OCI-LY3 (cell line): Measurements from ENCODE around the gene PLPPR1.

Source experiments
- H2AFZ ChIP-seq: fragments of 200-600, 300-600 bp; shearing (Covaris generic); 2 replicates; pipeline ENCODE4 v1.6.0; 2014; ENCODE audit warnings: antibody characterized with exemption, low read depth, low read length
- H3K27ac ChIP-seq: fragments of 200-600, 300-600 bp; sonication (generic); 2 replicates; pipeline ENCODE4 v1.5.1; 2014; ENCODE audit warnings: mild to moderate bottlenecking, low read length, moderate library complexity, mixed read lengths
- H3K27me3 ChIP-seq: fragments of 200-600, 300-600 bp; sonication (generic); 2 replicates; pipeline ENCODE4 v1.6.1; 2014; ENCODE audit warnings: low read depth, low read length, mixed read lengths
- H3K36me3 ChIP-seq: fragments of 200-600, 300-600 bp; sonication (generic); replicated peaks from 2 replicates; pipeline ENCODE3; 2014; ENCODE audit warnings: low read depth, low read length, mixed read lengths
- H3K4me1 ChIP-seq: fragments of 300-600, 200-600 bp; sonication (generic); 2 replicates; pipeline ENCODE4 v1.6.1; 2014; ENCODE audit warnings: low read length, mixed read lengths
- H3K4me2 ChIP-seq: fragments of 200-600, 300-600 bp; sonication (generic); 2 replicates; pipeline ENCODE4 v1.6.1; 2014; ENCODE audit warnings: low read length, mixed read lengths
- H3K4me3 ChIP-seq: fragments of 300-600, 200-600 bp; sonication (generic); 2 replicates; pipeline ENCODE4 v1.5.1; 2014; ENCODE audit warnings: antibody characterized with exemption, mild to moderate bottlenecking, low read length, moderate library complexity
- H3K79me2 ChIP-seq: fragments of 300-600, 200-600 bp; shearing (Covaris generic); 2 replicates; pipeline ENCODE4 v1.6.1; 2014; ENCODE audit warnings: mild to moderate bottlenecking, low read length, mixed read lengths
- H3K9ac ChIP-seq: fragments of 300-600, 200-600 bp; shearing (Covaris generic); 2 replicates; pipeline ENCODE4 v1.6.0; 2014; ENCODE audit warnings: mild to moderate bottlenecking, low read length, moderate library complexity
- H3K9me3 ChIP-seq: fragments of 200-600, 300-600 bp; shearing (Covaris generic); 2 replicates; pipeline ENCODE4 v1.6.1; 2014; ENCODE audit warnings: low read length, mixed read lengths; ENCODE audit not compliant: insufficient read depth
- H4K20me1 ChIP-seq: fragments of 200-600, 300-600 bp; sonication (generic); 2 replicates; pipeline ENCODE4 v1.6.1; 2016; ENCODE audit warnings: low read length, mixed read lengths; ENCODE audit not compliant: insufficient read depth
- CTCF ChIP-seq: fragments of 200-600, 300-600 bp; sonication (generic); IDR thresholded peaks from 2 replicates; pipeline ENCODE4 v1.5.1; 2014; ENCODE audit warnings: antibody characterized with exemption, low read length, low read depth
- EZH2phosphoT487 ChIP-seq: fragments of 200-600 bp; shearing (Covaris generic); IDR thresholded peaks from 2 replicates; pipeline ENCODE4 v1.6.1; 2018; ENCODE audit warnings: antibody characterized with exemption, mixed run types, low read depth

Gene PLPPR1

GRCh38 chr9:101354143-101354764, 325.7 kb downstream of the PLPPR1 start:
- Histone ChIP-seq H3K9me3 (no peaks in the 10 kb centered on the region), H3K79me2 (no peaks in the 10 kb centered on the region), H3K4me3 (no peak overlapping the region), H3K27ac (no peak overlapping the region), H3K36me3 (no peaks in the 10 kb centered on the region), H4K20me1 (no peaks in the 10 kb centered on the region), H3K9ac (no peak overlapping the region), H3K4me2 (no peak overlapping the region), H3K27me3 (no peaks in the 10 kb centered on the region), H3K4me1 (no peaks in the 10 kb centered on the region), H2AFZ (no peak overlapping the region)
- TF ChIP-seq EZH2phosphoT487: no peak
- TF ChIP-seq CTCF: no peak

- Histone ChIP-seq H3K4me2 (no peak overlapping the region), H3K27ac (no peak overlapping the region), H2AFZ (no peak overlapping the region), H3K79me2 (no peaks in the 10 kb centered on the region), H3K36me3 (no peaks in the 10 kb centered on the region), H3K9me3 (no peaks in the 10 kb centered on the region), H4K20me1 (no peaks in the 10 kb centered on the region), H3K9ac (no peak overlapping the region), H3K4me3 (no peak overlapping the region), H3K27me3 (no peaks in the 10 kb centered on the region), H3K4me1 (no peaks in the 10 kb centered on the region)
- TF ChIP-seq CTCF (no peak), EZH2phosphoT487 (no peak)
Measured at GRCh38 chr9:101354765-101355708, 326.5 kb downstream of the PLPPR1 start.

GRCh38 chr9:101356619-101357018, 328.1 kb downstream of the PLPPR1 start:
- H3K4me1 ChIP-seq: no peaks in the 10 kb centered on the region
- no peaks in the 10 kb centered on the region for H3K79me2 ChIP-seq
- H3K4me2 ChIP-seq: no peak overlapping the region
- no peaks in the 10 kb centered on the region for H3K27me3 ChIP-seq
- no peaks in the 10 kb centered on the region for H4K20me1 ChIP-seq
- H3K27ac ChIP-seq: no peak overlapping the region
- H3K4me3 ChIP-seq: no peak overlapping the region
- H3K9ac ChIP-seq: no peak overlapping the region
- no peaks in the 10 kb centered on the region for H3K9me3 ChIP-seq
- no peak for TF ChIP-seq CTCF
- no peak for TF ChIP-seq EZH2phosphoT487
- H2AFZ ChIP-seq: no peak overlapping the region
- no peaks in the 10 kb centered on the region for H3K36me3 ChIP-seq

- TF ChIP-seq CTCF (no peak), EZH2phosphoT487 (no peak)
- no peaks in the 10 kb centered on the region for H3K79me2 ChIP-seq
- no peaks in the 10 kb centered on the region for H3K27me3 ChIP-seq
- H3K9ac ChIP-seq: no peak overlapping the region
- H3K36me3 ChIP-seq: no peaks in the 10 kb centered on the region
- H3K9me3 ChIP-seq: no peaks in the 10 kb centered on the region
- no peaks in the 10 kb centered on the region for H3K4me1 ChIP-seq
- no peak overlapping the region for H3K4me3 ChIP-seq
- no peak overlapping the region for H2AFZ ChIP-seq
- no peaks in the 10 kb centered on the region for H4K20me1 ChIP-seq
- no peak overlapping the region for H3K27ac ChIP-seq
- H3K4me2 ChIP-seq: no peak overlapping the region
Measured at GRCh38 chr9:101359679-101360078, 331.2 kb downstream of the PLPPR1 start.
